Testis (tissue), 2 donors: ENCODE data around the gene C1orf87.

Experiments
- CTCF ChIP-seq, 3 experiments: fragments of 450-650 bp in 2 of 3; fragments of 200-600 bp in 1 of 3; sonication (generic) in 1 of 3; IDR thresholded peaks; one replicate each; pipeline ENCODE4 v1.5.1; 2016 to 2019; ENCODE audit warnings: antibody characterized with exemption in 3 of 3, mild to moderate bottlenecking in 2 of 3, moderate library complexity in 1 of 3
- POLR2A ChIP-seq: fragments of 450-650 bp; IDR thresholded peaks from one replicate; pipeline ENCODE4 v1.6.1; 2017; ENCODE audit warnings: antibody characterized with exemption, mild to moderate bottlenecking, moderate library complexity

- TF ChIP-seq POLR2A, result no peak
- no peak for TF ChIP-seq CTCF (IDR thresholded peaks at IDR 0.05)
Measured at GRCh38 chr1:60071296-60071695, 2.3 kb downstream of the C1orf87 start.
